CD4-positive, alpha-beta T cell treated with Interleukin-15 for 4 hours (primary cell): ENCODE measurements around the gene FOXP2.
"Not testable (repeated sequence)": the region's sequence is repeated elsewhere in the genome, so short reads cannot be mapped to it uniquely, and the experiment has no call there.

Experiments
- DNase-seq: peaks from one replicate; pipeline ENCODE4 v3.0.0-alpha.2; 2020; ENCODE audit warnings: low spot score

The FOXP2 gene

GRCh38 chr7:114414156-114415063 is at the start of gene FOXP2:
Gene FOXP2, plus strand, starts transcription at chr7:114414815. Its CDS starts 11,697 bp downstream, at chr7:114426512.
- no peak for DNase-seq

DNA sequence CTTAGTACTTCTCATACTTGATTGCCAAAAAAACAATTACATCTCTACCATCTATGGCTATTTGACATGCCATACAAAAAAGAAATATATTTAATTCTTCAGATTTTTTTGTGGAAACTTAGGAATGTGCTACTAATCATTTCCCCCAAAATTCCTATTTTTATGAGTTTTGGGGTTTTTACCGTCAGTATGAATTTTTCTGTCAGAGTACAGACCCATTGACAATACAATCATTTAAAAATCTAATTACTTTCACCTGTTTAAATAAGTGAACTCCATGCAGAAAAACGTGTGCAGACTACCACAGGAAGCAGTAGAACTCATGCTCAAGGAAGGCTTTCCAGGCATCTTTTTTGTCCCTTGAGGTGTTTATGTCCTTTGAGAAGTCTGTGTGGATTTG is 48.8 kb upstream of the FOXP2 start:
- no peak for DNase-seq

DNA sequence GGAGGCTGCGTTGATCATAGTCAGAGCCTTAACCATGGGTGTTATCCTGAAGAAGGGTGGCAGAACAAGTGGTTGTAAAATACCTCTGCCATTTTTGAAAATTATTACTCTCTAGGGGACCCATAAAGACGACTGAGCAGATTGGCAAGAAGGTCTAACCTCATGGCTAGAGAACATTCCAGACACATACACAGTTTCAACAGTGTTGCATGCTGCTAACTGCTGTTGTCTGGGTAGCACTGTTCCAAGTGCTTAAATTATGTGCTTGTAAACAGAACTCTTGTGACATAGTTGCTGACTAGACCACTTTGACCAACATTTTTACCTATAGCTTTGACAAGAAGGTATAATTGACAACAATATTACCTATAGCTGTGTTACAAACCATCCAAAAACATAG is 46.1 kb upstream of the FOXP2 start:
- DNase-seq: no peak

DNA sequence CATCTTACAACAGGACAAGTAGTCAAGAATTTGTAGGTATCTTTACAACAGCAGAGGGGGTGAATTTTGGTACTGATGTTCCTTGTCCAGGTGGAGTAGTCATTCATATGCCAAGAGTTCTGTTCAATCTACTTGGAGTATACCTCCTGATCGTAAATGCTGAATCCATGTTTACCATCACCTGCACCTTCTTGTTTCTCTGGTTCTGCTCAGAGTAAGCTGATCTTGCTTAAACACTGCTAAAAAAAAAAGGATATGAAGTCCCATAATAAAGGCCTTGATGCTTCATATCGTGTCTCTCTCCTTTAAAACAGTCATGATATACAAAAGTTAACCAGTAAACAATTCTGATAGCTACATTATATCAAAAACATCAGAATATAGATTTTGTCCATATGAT is 45.3 kb upstream of the FOXP2 start:
- DNase-seq: no peak

DNA sequence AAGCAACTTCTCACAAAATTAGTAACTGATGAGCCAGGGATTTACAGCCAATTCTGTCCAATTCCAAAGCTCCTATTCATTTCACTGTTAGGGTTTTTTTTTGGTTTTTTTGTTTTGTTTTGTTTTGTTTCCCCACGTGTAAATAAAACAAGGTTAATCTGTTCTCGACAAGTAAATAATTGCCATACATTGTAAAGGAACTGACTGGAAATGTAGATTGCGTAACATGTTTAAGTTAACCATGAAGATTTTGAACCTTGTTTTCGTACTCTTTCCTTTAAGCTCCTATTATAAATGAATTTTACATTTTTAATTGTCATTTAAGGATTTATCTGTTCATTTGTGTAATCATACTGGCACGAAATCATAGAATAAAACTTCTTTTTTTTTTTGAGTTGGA is 42.0 kb upstream of the FOXP2 start:
- DNase-seq: no peak

DNA sequence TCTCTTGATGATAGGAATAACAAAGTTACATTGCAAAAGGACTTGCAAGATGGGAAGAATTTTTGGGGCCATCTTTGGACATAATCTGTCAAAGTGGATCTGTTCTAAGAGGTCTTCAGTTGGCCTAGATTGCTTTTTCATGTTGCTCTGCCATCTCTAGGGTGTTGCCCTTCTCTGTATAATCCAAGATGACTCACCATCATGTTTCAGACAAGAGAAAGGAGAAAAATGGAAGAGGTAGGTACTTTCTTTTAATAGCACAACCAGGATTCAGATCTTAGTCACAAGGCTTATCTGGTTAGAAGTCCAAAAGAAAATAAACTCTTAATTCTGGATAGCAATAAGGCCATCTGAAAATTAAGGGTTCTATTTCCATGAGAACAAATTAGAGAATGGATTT is 38.7 kb upstream of the FOXP2 start:
- DNase-seq: no peak

DNA sequence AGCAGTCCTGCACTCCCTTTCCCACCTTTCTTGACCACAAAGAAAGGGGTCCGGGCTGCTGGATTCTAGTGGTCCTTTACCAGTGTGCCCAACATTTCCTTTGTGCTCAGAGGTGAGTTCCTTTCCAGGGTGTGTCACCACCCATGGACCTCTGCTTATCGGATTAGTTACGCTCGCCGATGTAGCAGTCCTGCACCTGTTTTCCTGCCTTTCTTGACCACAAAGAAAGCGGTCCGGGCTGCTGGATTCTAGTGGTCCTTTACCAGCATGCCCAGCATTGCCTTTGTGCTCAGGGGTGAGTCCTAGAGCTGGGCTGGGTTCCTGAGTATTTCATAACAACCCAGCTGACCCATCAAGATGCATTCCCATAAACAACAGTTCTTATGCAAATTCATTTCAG is 30.7 kb upstream of the FOXP2 start:
- not testable (repeated sequence) for DNase-seq

DNA sequence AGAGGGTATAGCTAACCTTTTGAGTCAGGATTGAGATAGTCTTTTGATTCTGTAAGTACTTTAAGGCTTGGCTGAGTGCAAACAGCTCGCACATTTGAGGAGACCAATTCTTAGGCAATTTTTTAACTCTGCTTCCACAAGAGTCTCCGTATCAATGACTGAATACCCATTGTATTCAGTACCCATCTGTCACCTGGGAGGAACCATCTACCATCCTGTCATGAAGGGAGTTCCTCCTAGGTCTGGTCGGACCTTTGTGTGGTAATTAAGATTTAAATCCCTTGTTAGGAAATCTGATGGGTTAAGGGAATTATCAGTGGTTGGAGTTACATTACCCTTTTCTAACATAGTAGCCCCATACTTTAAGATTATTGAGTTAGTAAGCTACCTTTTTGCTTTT is 30.3 kb upstream of the FOXP2 start:
- not testable (repeated sequence) for DNase-seq

GRCh38 chr7:114388021-114388420 is 26.6 kb upstream of the FOXP2 start:
- DNase-seq: no peak

DNA sequence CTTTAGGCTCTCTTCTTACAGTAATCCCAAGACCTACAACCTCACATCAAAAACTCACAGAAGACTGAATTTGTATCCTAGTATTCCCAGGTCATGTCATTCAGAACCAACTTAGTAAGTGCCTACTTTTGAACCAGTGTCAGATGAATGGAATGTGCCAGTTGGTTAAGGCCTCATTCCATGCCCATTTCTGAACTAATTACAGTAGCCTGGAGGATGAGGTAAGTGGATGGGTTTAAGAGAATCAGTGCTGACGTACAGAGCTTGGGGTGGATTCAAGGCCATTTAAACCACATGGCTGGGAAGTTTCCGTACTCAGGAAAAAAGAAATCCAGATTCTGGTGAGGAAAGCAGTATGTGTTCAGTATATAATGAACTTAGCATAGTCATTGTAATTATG is 21.9 kb upstream of the FOXP2 start:
- DNase-seq: no peak

- no peak for DNase-seq
Measured at GRCh38 chr7:114402876-114403635, 11.6 kb upstream of the FOXP2 start.

DNA sequence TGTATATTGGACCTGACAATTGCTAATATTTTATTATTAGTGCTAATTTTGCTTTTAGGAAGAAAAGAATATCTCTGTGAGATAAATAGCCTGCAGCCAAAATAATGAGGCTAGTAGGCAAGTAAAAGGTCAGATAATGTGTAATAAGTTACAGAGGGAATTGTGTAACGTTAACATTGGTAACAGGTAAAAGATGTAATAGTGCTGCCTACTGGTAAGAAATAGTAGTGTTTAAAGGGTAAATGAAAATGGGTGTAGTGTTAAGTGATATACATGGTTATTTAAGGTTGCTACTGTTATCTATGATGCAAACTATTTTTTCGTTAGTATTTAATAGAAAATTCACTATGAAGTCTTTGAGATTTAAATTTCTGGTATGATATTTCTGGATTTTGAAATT is 9.2 kb upstream of the FOXP2 start:
- DNase-seq: no peak

DNA sequence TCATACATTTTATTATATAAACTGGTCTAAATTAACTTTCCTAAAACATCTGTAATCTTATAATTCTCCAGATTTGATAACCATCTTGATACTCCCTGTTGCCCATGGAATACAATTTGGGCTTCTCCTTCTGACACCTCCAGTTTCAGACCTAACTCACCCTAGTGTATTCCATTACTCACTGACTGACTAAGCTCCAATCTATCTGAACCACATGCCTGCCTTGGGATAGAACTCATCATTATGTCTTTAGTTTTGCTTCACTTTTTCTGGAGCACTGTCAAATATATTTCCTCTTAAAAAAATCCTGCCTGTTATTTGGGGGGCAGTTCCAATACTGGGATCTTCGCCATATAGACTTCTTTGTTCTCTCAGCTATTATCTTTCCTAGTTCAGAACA is 4.9 kb upstream of the FOXP2 start:
- no peak for DNase-seq

GRCh38 chr7:114412548-114412947 is 2.1 kb upstream of the FOXP2 start:
- DNase-seq: no peak

DNA sequence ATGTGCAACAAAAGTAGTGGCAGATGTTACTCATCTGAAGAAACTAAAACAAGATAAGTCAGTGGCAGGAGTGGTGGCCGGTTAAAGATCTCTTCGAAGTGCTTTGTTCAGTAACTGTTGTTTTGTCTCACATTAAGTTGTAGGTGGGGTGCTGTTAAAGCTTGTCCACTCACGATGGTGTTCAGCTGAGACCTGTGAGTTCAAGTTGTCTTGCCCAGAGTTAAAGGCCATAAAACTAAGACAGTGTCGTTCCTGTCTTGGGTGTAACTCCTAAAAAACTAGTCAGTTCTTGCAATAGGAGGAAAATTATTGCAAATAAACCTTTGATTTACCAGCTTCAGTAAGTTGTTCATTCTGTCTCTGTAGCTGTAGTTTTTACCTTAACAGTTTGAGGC is 857 bp upstream of the FOXP2 start:
- no peak for DNase-seq

DNA sequence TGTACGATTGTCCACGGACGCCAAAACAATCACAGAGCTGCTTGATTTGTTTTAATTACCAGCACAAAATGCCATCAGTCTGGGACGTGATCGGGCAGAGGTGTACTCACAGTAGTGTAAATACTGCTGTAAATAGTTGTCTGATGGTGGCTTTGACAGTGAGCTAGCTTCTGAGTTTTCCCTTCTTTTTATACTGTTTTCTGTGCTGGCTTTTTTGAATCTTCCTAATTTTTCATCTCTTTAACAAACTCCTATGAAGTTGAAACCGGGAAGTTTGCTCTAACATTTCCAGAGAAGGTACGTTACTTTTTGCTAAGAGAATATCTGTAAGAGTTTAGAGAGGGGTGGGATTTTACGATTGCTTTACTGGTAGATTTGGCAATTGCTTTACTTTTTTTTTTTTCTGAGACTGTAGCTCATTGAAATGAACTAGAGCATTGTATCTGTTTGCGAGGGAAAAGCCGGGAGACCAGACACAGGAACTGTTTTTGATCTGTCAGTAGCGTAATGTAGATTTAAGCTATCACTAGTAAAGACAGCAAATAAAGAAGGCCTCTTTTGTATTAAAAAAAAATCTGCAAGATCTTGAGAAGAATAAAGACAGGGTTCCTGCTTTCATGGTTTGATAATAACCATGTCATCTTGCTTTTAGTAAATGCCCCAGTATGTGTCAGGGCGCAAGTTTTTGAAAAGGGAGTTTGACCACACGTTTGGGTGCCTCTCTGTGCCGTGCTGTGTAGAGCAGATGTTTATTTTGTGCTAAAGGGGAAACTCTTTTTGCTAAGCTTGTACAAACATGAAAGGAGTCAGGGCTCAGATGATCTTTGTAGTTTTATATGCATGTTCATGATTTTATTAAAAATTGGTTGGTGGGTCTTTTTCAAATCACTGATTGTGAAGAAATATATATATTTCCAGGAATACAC is 712 bp downstream of the FOXP2 start:
- DNase-seq: no peak

- no peak for DNase-seq
Measured at GRCh38 chr7:114416129-114416990, 1.7 kb downstream of the FOXP2 start.

- DNase-seq: no peak
Measured at GRCh38 chr7:114417290-114417689, 2.7 kb downstream of the FOXP2 start.

- no peak for DNase-seq
Measured at GRCh38 chr7:114418117-114418516, 3.5 kb downstream of the FOXP2 start.

DNA sequence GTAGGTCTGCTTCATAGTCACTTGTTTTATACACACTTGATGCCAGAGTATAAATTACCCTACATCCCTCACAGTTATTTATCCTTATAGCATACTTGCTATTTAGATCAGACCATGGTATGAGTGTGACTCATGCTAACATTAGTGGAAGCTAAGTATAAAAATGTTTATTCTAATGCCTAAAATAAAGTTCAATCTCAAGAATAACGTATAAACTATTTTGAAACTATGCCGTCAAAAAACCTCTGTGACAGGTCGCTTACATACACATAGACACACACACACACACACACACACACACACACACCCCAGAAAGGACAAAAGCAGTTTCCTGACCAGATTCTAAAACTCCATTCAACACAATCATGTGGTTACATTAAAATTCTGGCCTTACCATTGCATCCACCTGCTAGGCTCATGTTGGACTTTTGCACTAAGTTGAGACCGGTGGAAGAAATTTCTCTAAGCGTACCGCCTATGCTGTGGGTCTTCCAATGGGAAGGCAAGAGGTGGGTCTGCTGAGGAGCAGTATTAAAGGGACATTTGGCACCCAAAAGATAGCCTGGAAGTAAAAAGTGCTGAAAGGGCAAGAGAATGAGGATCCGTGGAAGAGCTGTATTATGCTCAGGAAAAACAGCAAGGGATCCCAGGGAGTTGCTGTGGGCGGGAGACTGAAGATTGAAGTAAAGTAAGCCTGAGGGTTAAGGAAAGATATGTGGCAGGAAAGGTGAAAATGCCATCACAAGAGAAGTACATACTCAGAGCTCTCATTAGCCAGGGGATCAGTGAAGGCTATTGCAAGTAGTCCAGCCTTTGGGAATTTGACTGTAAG is 5.0 kb downstream of the FOXP2 start:
- DNase-seq: no peak
